ENCODE data around the gene GYPC. TPM values are rescaled to one million over a fixed set of nuclear protein-coding genes. Genes with fewer than 3 reads are reported as not detected.

The GYPC gene
- total and polyA plus RNA-seq, 2 of the 4 experiments (the other 2 are of a cell fraction), result 53.4 to 96.3 TPM

DNA sequence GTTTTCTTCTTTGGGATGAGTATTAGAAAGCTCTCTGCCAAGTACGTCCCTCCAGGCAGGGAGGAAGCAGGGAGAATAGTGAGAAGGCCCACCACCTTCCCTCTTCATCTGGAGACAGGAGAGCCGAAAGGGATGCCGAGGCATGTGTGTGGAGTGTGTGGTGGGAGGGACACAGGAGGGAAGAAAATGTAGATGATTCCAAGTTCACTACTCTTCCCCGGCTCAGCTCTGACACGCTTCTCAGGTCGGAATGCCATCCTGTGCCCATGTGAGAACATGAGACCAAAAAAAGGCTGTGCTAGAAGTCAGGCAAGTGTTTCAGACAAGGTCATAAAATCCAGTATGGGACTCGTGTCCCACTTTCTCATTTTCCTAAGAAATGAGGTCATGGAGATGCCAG is 47.4 kb downstream of the GYPC start:
- Histone ChIP-seq H3K56ac (ENCODE audit: extremely low read depth, insufficient read depth, low read length) (no peak overlapping the region), H2AK5ac (ENCODE audit: low read depth, low read length) (no peak overlapping the region), H3K18ac (ENCODE audit: low read depth, low read length) (no peak overlapping the region), H3K79me1 (ENCODE audit: low read depth in 1 of 2, low read length in 2 of 2) (no peaks in the 10 kb centered on the region), H4K20me1 (ENCODE audit: insufficient read depth, low read length) (no peaks in the 10 kb centered on the region), H4K5ac (ENCODE audit: low read depth, low read length) (no peak overlapping the region), H3K4me2 (ENCODE audit: low read depth, low read length) (no peak overlapping the region), H3K27me3 (ENCODE audit: control insufficient read depth, insufficient read depth, low read length) (peaks cover 1% of the 10 kb centered on the region), H4K91ac (ENCODE audit: insufficient read depth, low read depth, low read length) (0 out of 2 replicates have a peak overlapping the region, but pooled peaks have one; percentile 1), H4K8ac (ENCODE audit: low read depth in 2 of 2, low read length in 2 of 2) (no peak overlapping the region), H3K36me3 (ENCODE audit: control insufficient read depth, insufficient read depth, low read length) (peaks cover under 1% of the 10 kb centered on the region; the same call in 1 of the 2 replicates), H2BK20ac (ENCODE audit: low read depth, low read length) (no peak overlapping the region), H2BK120ac (ENCODE audit: low read depth, low read length) (peak overlapping the region; percentile 7; the same call in 1 of the 2 replicates), H3K14ac (replicated peaks; ENCODE audit: low read depth, low read length) (no peak overlapping the region), H2AK9ac (replicated peaks; ENCODE audit: low read depth, low read length, poor library complexity) (no peak overlapping the region), H3K9ac (ENCODE audit: low read depth, low read length) (no peak overlapping the region), H3K27ac (ENCODE audit: insufficient read depth, low read length) (no peak overlapping the region), H3K4ac (ENCODE audit: low read depth, low read length) (no peak overlapping the region; the same call in 1 of the 2 replicates), H3K23ac (ENCODE audit: low read depth, low read length) (no peak overlapping the region), H3K9me3 (ENCODE audit: control insufficient read depth, insufficient read depth, low read length) (no peaks in the 10 kb centered on the region), H2BK5ac (ENCODE audit: low read depth, low read length, poor library complexity, severe bottlenecking) (no peak overlapping the region), H3K4me3 (ENCODE audit: insufficient read depth, low read depth, low read length) (no peak overlapping the region), H3K4me1 (ENCODE audit: control insufficient read depth, insufficient read depth, low read length) (peaks cover 4% of the 10 kb centered on the region; the same call in 1 of the 2 replicates), H3K9me1 (ENCODE audit: insufficient read depth, low read length) (no peaks in the 10 kb centered on the region), H2AFZ (replicated peaks; ENCODE audit: low read length, poor library complexity) (peak overlapping the region; percentile 27), H2BK15ac (ENCODE audit: low read depth, low read length) (no peak overlapping the region)
- POLR2A ChIA-PET (ENCODE audit: unreplicated experiment), result no interaction called here
- in situ Hi-C loops (cut with MboI; ENCODE audit: low sequenced_read_pairs) (no loop called here), dilution Hi-C loops (cut with HindIII; ENCODE audit: low sequenced_read_pairs, unreplicated experiment) (no loop called here), intact Hi-C loops (cut with micrococcal nuclease) (no loop called here)
- DNase-seq, result no peak
- no peak for ATAC-seq (ENCODE audit: low read depth)
- no TSS peak for BruUV-seq (replicated peaks)
- CTCF ChIA-PET, result no interaction called here
- no peak for TF ChIP-seq MAFK (IDR thresholded peaks at IDR 0.05; ENCODE audit: low read depth, low read length)
- no peak for TF ChIP-seq MXI1 (IDR thresholded peaks at IDR 0.05; ENCODE audit: borderline replicate concordance, low read depth, low read length)
- TF ChIP-seq, protein P1, sequence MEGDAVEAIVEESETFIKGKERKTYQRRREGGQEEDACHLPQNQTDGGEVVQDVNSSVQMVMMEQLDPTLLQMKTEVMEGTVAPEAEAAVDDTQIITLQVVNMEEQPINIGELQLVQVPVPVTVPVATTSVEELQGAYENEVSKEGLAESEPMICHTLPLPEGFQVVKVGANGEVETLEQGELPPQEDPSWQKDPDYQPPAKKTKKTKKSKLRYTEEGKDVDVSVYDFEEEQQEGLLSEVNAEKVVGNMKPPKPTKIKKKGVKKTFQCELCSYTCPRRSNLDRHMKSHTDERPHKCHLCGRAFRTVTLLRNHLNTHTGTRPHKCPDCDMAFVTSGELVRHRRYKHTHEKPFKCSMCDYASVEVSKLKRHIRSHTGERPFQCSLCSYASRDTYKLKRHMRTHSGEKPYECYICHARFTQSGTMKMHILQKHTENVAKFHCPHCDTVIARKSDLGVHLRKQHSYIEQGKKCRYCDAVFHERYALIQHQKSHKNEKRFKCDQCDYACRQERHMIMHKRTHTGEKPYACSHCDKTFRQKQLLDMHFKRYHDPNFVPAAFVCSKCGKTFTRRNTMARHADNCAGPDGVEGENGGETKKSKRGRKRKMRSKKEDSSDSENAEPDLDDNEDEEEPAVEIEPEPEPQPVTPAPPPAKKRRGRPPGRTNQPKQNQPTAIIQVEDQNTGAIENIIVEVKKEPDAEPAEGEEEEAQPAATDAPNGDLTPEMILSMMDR (conservative IDR thresholded peaks at IDR 0.05; ENCODE audit: low read depth, low read length), result no peak
- no peak for TF ChIP-seq CHD1 (IDR thresholded peaks at IDR 0.05; ENCODE audit: low read depth, low read length)
- no peak for TF ChIP-seq RCOR1 (IDR thresholded peaks at IDR 0.05; ENCODE audit: insufficient replicate concordance, low read length)
- no peak for TF ChIP-seq MAZ (IDR thresholded peaks at IDR 0.05; ENCODE audit: borderline replicate concordance, low read depth, low read length)
- TF ChIP-seq NFE2L2 (IDR thresholded peaks at IDR 0.05; ENCODE audit: low read depth, low read length), result no peak
- TF ChIP-seq, protein P2, sequence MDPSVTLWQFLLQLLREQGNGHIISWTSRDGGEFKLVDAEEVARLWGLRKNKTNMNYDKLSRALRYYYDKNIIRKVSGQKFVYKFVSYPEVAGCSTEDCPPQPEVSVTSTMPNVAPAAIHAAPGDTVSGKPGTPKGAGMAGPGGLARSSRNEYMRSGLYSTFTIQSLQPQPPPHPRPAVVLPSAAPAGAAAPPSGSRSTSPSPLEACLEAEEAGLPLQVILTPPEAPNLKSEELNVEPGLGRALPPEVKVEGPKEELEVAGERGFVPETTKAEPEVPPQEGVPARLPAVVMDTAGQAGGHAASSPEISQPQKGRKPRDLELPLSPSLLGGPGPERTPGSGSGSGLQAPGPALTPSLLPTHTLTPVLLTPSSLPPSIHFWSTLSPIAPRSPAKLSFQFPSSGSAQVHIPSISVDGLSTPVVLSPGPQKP (IDR thresholded peaks at IDR 0.05; ENCODE audit: borderline replicate concordance, low read depth, low read length), result no peak
- no peak for TF ChIP-seq FOS (IDR thresholded peaks at IDR 0.05; ENCODE audit: low read depth, low read length)
- TF ChIP-seq RFX5 (IDR thresholded peaks at IDR 0.05; ENCODE audit: low read depth, low read length), result no peak
- TF ChIP-seq, protein P3, sequence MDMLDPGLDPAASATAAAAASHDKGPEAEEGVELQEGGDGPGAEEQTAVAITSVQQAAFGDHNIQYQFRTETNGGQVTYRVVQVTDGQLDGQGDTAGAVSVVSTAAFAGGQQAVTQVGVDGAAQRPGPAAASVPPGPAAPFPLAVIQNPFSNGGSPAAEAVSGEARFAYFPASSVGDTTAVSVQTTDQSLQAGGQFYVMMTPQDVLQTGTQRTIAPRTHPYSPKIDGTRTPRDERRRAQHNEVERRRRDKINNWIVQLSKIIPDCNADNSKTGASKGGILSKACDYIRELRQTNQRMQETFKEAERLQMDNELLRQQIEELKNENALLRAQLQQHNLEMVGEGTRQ (IDR thresholded peaks at IDR 0.05; ENCODE audit: low read depth, low read length), result no peak
- no peak for TF ChIP-seq BHLHE40 (IDR thresholded peaks at IDR 0.05; ENCODE audit: low read depth, low read length)
- no peak for TF ChIP-seq CEBPB (IDR thresholded peaks at IDR 0.05; ENCODE audit: low read depth, low read length)
- TF ChIP-seq POLR2A (IDR thresholded peaks at IDR 0.05; ENCODE audit: low read depth, low read length), result no peak
- no peak for TF ChIP-seq RAD21 (IDR thresholded peaks at IDR 0.05; ENCODE audit: low read length)
- no peak for TF ChIP-seq SMC3 (IDR thresholded peaks at IDR 0.05; ENCODE audit: low read depth, low read length)
- WGBS, 2 experiments (ENCODE audit: extremely low coverage in 2 of 2, insufficient read length in 1 of 2), result 100% methylated on average over 2 of the region's 7 CpGs; no CpG with 5 or more reads in 1 of the 2 experiments
